SK-N-SH (cell line): Measurements from ENCODE around the gene RCOR3. TPM values are rescaled to one million over a fixed set of nuclear protein-coding genes. Genes with fewer than 3 reads are reported as not detected.

Source experiments
- CTCF ChIA-PET: fragments of 300-600, 350-600 bp; formaldehyde crosslinking; extraction: SDS; loops from one replicate; lab custom pipeline; 2021; lab: Yijun Ruan, JAX
- POLR2A ChIA-PET: fragments of 350-600 bp; sonication (Branson Sonifier 250); formaldehyde crosslinking; extraction: SDS; loops from one replicate; lab custom pipeline; 2020; ENCODE audit warnings: antibody characterized with exemption, inconsistent platforms; lab: Yijun Ruan, JAX
- DNase-seq: peaks from one replicate; pipeline ENCODE4 v3.0.0; 2012
- H2AFZ ChIP-seq: fragments of 200-600 bp; sonication (generic); 2 replicates; pipeline ENCODE4 v1.8.1; 2016; ENCODE audit warnings: antibody characterized with exemption, mild to moderate bottlenecking, low read depth
- H3F3A ChIP-seq: fragments of 200-600 bp; sonication (generic); replicated peaks from 2 replicates; pipeline ENCODE3; 2016; ENCODE audit warnings: antibody characterized with exemption, mild to moderate bottlenecking; ENCODE audit not compliant: insufficient read depth
- H3K27ac ChIP-seq, 2 experiments: fragments of 200-500 bp in 1 of 2; fragments of 200-600 bp in 1 of 2; sonication (Bioruptor generic) in 1 of 2; sonication (generic), shearing (Covaris generic) in 1 of 2; 2 replicates each; pipeline versions ENCODE4 v1.5.1 to v1.6.1; 2014 to 2016; ENCODE audit warnings: low read depth in 2 of 2, inconsistent platforms in 1 of 2, low read length in 1 of 2, mild to moderate bottlenecking in 1 of 2, mixed read lengths in 1 of 2
- H3K27me3 ChIP-seq: fragments of 200-600 bp; sonication (generic), shearing (Covaris generic); 2 replicates; pipeline ENCODE4 v1.6.1; 2016; ENCODE audit warnings: mixed run types; ENCODE audit not compliant: insufficient read depth
- H3K36me3 ChIP-seq, 2 experiments: fragments of 200-500 bp in 1 of 2; fragments of 200-600 bp in 1 of 2; sonication (Bioruptor generic) in 1 of 2; sonication (generic) in 1 of 2; replicated peaks in 1 of 2; 2 replicates each; pipeline versions ENCODE3 to v1.5.1; 2014 to 2016; ENCODE audit warnings: low read length in 1 of 2, mild to moderate bottlenecking in 1 of 2; ENCODE audit not compliant: insufficient read depth in 2 of 2, control insufficient read depth in 1 of 2
- H3K4me1 ChIP-seq, 2 experiments: fragments of 200-500 bp in 1 of 2; fragments of 200-600 bp in 1 of 2; sonication (Bioruptor generic) in 1 of 2; sonication (generic), shearing (Covaris generic) in 1 of 2; 2 replicates each; pipeline versions ENCODE4 v1.5.1 to v1.6.1; 2014 to 2016; ENCODE audit warnings: low read depth in 1 of 2, low read length in 1 of 2, mixed run types in 1 of 2; ENCODE audit not compliant: insufficient read depth in 2 of 2, control insufficient read depth in 1 of 2
- H3K4me2 ChIP-seq: fragments of 200-600 bp; sonication (generic), shearing (Covaris generic); 2 replicates; pipeline ENCODE4 v1.6.1; 2017; ENCODE audit warnings: mixed run types
- H3K4me3 ChIP-seq, 2 experiments: fragments of 200-500 bp in 1 of 2; fragments of 200-600 bp in 1 of 2; sonication (Bioruptor generic) in 1 of 2; sonication (generic), shearing (Covaris generic) in 1 of 2; 2 replicates each; pipeline versions ENCODE4 v1.5.1 to v1.8.1; 2014 to 2016; ENCODE audit warnings: low read depth in 2 of 2, inconsistent platforms in 1 of 2, low read length in 1 of 2, mild to moderate bottlenecking in 1 of 2, mixed read lengths in 1 of 2, moderate library complexity in 1 of 2
- H3K79me2 ChIP-seq: fragments of 200-600 bp; sonication (generic); 2 replicates; pipeline ENCODE4 v1.8.1; 2017; ENCODE audit warnings: mild to moderate bottlenecking; ENCODE audit not compliant: insufficient read depth
- H3K9ac ChIP-seq: fragments of 200-600 bp; sonication (generic); 2 replicates; pipeline ENCODE4 v1.6.1; 2017; ENCODE audit warnings: mixed run types
- H3K9me2 ChIP-seq: fragments of 200-600 bp; sonication (generic); 2 replicates; pipeline ENCODE4 v1.6.1; 2017; ENCODE audit warnings: mixed run types
- H3K9me3 ChIP-seq: fragments of 200-600 bp; sonication (generic); 2 replicates; pipeline ENCODE4 v1.6.1; 2017; ENCODE audit warnings: mixed run types, mild to moderate bottlenecking, moderate library complexity
- H4K20me1 ChIP-seq: fragments of 200-600 bp; sonication (generic); 2 replicates; pipeline ENCODE4 v1.6.1; 2017; ENCODE audit warnings: mild to moderate bottlenecking, mixed run types; ENCODE audit not compliant: insufficient read depth
- EZH2phosphoT487 ChIP-seq: fragments of 200-600 bp; sonication (generic); IDR thresholded peaks from 2 replicates; pipeline ENCODE4 v1.6.1; 2017; ENCODE audit warnings: low read depth, mixed run types, mild to moderate bottlenecking, antibody characterized with exemption, moderate library complexity, borderline replicate concordance
- FOXM1 ChIP-seq: IDR thresholded peaks from 2 replicates; pipeline ENCODE4 v1.4.0; 2012; ENCODE audit warnings: low read depth, mild to moderate bottlenecking
- TCF12 ChIP-seq: IDR thresholded peaks from 2 replicates; pipeline ENCODE4 v1.4.0; 2012
- WGBS: methylation state at CpG from one replicate; pipeline ENCODE4 v1.1.6; 2017; ENCODE audit warnings: low lambda C conversion rate; 5-methylcytosine and 5-hydroxymethylcytosine counted together
- polyA plus RNA-seq, 3 experiments: library from polyadenylated mRNA; depleted of rRNA; stranded (reverse); fragments of >200 nt; gene quantifications; 2 replicates each; pipeline ENCODE4 v1.2.3, GENCODE V29; 2012

The RCOR3 gene
- polyA plus RNA-seq, 1 of the 3 experiments (the other 2 are of a cell fraction) = 18.7 TPM

DNA sequence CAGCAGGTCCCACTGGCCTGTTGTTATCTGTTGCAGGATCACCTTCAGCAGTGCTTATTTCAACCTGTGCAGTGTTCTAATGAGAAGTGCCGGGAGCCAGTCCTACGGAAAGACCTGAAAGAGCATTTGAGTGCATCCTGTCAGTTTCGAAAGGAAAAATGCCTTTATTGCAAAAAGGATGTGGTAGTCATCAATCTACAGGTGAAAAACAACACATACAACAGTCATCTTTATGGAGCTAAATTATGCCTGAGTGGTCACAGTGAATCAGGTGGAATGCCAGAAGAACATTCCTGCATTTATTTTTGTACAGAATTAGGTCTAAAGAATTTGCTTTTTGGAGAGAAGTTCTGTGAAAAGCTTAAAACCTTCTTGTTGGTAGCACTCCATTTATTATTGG, 100.7 kb downstream of the RCOR3 start:
- DNase-seq = no peak
- no peak overlapping the region for H3K9ac ChIP-seq
- H2AFZ ChIP-seq = no peak overlapping the region
- H3F3A ChIP-seq = no peaks in the 10 kb centered on the region
- no peaks in the 10 kb centered on the region for H4K20me1 ChIP-seq
- H3K27ac ChIP-seq = no peak overlapping the region
- CTCF ChIA-PET = interaction anchor here (1.8 kb wide), 1 partner anchor 36 kb away, joined by 5 read pairs; no protein-coding TSS in a partner anchor
- no peaks in the 10 kb centered on the region for H3K9me3 ChIP-seq
- POLR2A ChIA-PET = no interaction called here
- peaks cover 7 to 16% of the 10 kb centered on the region in 2 experiments for H3K36me3 ChIP-seq
- H3K4me3 ChIP-seq = no peak overlapping the region
- H3K79me2 ChIP-seq = no peaks in the 10 kb centered on the region
- no peaks in the 10 kb centered on the region for H3K9me2 ChIP-seq
- WGBS = 92% methylated on average over 3 of the region's 3 CpGs
- TF ChIP-seq FOXM1 (no peak), EZH2phosphoT487 (no peak)
- TF ChIP-seq, all 33 proteins: peak for 0
- Histone ChIP-seq H3K27me3 (no peaks in the 10 kb centered on the region), H3K4me2 (no peak overlapping the region), H3K4me1 (no peaks in the 10 kb centered on the region)

DNA sequence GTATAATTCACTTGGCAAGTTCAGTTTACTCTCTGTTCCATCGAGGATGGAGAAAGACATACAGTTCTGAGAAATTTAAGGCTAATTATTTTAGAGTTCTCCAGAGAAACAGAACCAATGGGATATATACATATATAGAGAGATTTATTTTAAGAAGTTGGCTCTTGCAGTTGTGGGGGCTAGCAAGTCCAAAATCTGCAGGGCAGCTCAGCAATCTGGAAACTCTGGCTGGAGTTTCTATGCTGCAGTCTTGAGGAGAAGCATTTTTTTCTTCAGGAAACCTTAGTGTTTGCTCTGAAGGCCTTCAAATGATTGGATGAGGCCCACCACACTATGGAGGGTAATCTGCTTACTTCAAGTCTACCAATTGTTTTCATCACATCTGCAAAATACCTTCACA, 102.0 kb downstream of the RCOR3 start:
- no peaks in the 10 kb centered on the region for H3F3A ChIP-seq
- H3K27ac ChIP-seq = no peak overlapping the region
- H3K79me2 ChIP-seq = no peaks in the 10 kb centered on the region
- no peaks in the 10 kb centered on the region for H3K4me1 ChIP-seq
- no peaks in the 10 kb centered on the region for H3K9me2 ChIP-seq
- H3K36me3 ChIP-seq = peaks cover 7 to 18% of the 10 kb centered on the region in 2 experiments
- no peaks in the 10 kb centered on the region for H4K20me1 ChIP-seq
- ChIA-PET POLR2A (no interaction called here), CTCF (no interaction called here)
- no peak overlapping the region for H3K9ac ChIP-seq
- 84% methylated on average over 1 of the region's 1 CpG for WGBS
- H2AFZ ChIP-seq = no peak overlapping the region
- no peak for DNase-seq
- H3K27me3 ChIP-seq = no peaks in the 10 kb centered on the region
- H3K4me3 ChIP-seq = no peak overlapping the region
- no peak for TF ChIP-seq TCF12
- no peak overlapping the region for H3K4me2 ChIP-seq
- H3K9me3 ChIP-seq = no peaks in the 10 kb centered on the region

Other genes starting within 250 kb of the RCOR3 start
- gene KCNH1, start 125.2 kb upstream of the RCOR3 start, polyA plus RNA-seq (2012; rRNA removed) = 0.08 and 0.26 TPM in 2 replicates
- gene TRAF5, start 67.5 kb downstream of the RCOR3 start, polyA plus RNA-seq (2012; rRNA removed) = 7.6 and 10.5 TPM in 2 replicates
- 0.08 and 0.24 TPM in 2 replicates for gene RD3, start 232.8 kb downstream of the RCOR3 start, polyA plus RNA-seq (2012; rRNA removed)